ENCODE data around the gene TUBE1. TPM values are rescaled to one million over a fixed set of nuclear protein-coding genes. Genes with fewer than 3 reads are reported as not detected.
"Not testable (repeated sequence)": the region's sequence is repeated elsewhere in the genome, so short reads cannot be mapped to it uniquely, and the experiment has no call there.

TUBE1 gene
- total RNA-seq, 1 donor from 2014 or later = 6.0 TPM

- Histone ChIP-seq H3K9me3 (no peaks in the 10 kb centered on the region), H3K27ac (no peak within 1 kb of the TSS), H3K27me3 (no peaks in the 10 kb centered on the region), H3K4me3 (no peak within 1 kb of the TSS), H3K4me1 (no peaks in the 10 kb centered on the region), H3K36me3 (no peaks in the 10 kb centered on the region)
- no peak for DNase-seq (ENCODE audit: low spot score in 2 of 2)
- TF ChIP-seq, protein P1, sequence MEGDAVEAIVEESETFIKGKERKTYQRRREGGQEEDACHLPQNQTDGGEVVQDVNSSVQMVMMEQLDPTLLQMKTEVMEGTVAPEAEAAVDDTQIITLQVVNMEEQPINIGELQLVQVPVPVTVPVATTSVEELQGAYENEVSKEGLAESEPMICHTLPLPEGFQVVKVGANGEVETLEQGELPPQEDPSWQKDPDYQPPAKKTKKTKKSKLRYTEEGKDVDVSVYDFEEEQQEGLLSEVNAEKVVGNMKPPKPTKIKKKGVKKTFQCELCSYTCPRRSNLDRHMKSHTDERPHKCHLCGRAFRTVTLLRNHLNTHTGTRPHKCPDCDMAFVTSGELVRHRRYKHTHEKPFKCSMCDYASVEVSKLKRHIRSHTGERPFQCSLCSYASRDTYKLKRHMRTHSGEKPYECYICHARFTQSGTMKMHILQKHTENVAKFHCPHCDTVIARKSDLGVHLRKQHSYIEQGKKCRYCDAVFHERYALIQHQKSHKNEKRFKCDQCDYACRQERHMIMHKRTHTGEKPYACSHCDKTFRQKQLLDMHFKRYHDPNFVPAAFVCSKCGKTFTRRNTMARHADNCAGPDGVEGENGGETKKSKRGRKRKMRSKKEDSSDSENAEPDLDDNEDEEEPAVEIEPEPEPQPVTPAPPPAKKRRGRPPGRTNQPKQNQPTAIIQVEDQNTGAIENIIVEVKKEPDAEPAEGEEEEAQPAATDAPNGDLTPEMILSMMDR (IDR thresholded peaks at IDR 0.05) = no peak
- intact Hi-C loops (cut with DNase I) = no loop called here
Observed at GRCh38 chr6:112054001-112054400, 33.3 kb downstream of the TUBE1 start, which contains the start of gene CCN6. TSS of gene CCN6 (plus strand) at chr6:112054104. CDS start at chr6:112054358, 254 bp downstream.

GRCh38 chr6:112051251-112051740 lies 36.0 kb downstream of the TUBE1 start:
- H3K36me3 ChIP-seq; H3K27ac ChIP-seq; intact Hi-C loops (cut with DNase I); H3K27me3 ChIP-seq; H3K4me1 ChIP-seq; DNase-seq (ENCODE audit: low spot score in 2 of 2); H3K4me3 ChIP-seq; H3K9me3 ChIP-seq: not testable (repeated sequence)

- H3K36me3 ChIP-seq = no peaks in the 10 kb centered on the region
- H3K27ac ChIP-seq = no peak overlapping the region
- no peaks in the 10 kb centered on the region for H3K4me1 ChIP-seq
- H3K4me3 ChIP-seq = no peak overlapping the region
- intact Hi-C loops (cut with DNase I) = no loop called here
- no peaks in the 10 kb centered on the region for H3K27me3 ChIP-seq
- H3K9me3 ChIP-seq = no peaks in the 10 kb centered on the region
- TF ChIP-seq, protein P1 (IDR thresholded peaks at IDR 0.05) = no peak
- DNase-seq (ENCODE audit: low spot score in 2 of 2) = no peak
Observed at GRCh38 chr6:112050429-112050828, 36.9 kb downstream of the TUBE1 start.

- Histone ChIP-seq H3K27me3 (no peaks in the 10 kb centered on the region), H3K36me3 (no peaks in the 10 kb centered on the region), H3K27ac (no peak overlapping the region), H3K9me3 (no peaks in the 10 kb centered on the region), H3K4me1 (no peaks in the 10 kb centered on the region), H3K4me3 (no peak overlapping the region)
- no peak for DNase-seq (ENCODE audit: low spot score in 2 of 2)
- intact Hi-C loops (cut with DNase I) = no loop called here
- TF ChIP-seq, protein P1 (IDR thresholded peaks at IDR 0.05) = no peak
Observed at GRCh38 chr6:112049996-112050395, 37.3 kb downstream of the TUBE1 start.

GRCh38 chr6:112049026-112049799 lies 38.1 kb downstream of the TUBE1 start:
- TF ChIP-seq, protein P1 (IDR thresholded peaks at IDR 0.05) = no peak
- no peaks in the 10 kb centered on the region for H3K27me3 ChIP-seq
- DNase-seq (ENCODE audit: low spot score in 2 of 2) = no peak
- H3K27ac ChIP-seq = no peak overlapping the region
- intact Hi-C loops (cut with DNase I) = no loop called here
- H3K36me3 ChIP-seq = no peaks in the 10 kb centered on the region
- H3K4me1 ChIP-seq = no peaks in the 10 kb centered on the region
- no peaks in the 10 kb centered on the region for H3K9me3 ChIP-seq
- no peak overlapping the region for H3K4me3 ChIP-seq

GRCh38 chr6:112047523-112047922 lies 39.8 kb downstream of the TUBE1 start:
- H3K36me3 ChIP-seq; H3K9me3 ChIP-seq; H3K27ac ChIP-seq; DNase-seq (ENCODE audit: low spot score in 2 of 2); H3K27me3 ChIP-seq; intact Hi-C loops (cut with DNase I); H3K4me3 ChIP-seq; H3K4me1 ChIP-seq: not testable (repeated sequence)
